ENCODE measurements around the gene FAM83C.

DNA sequence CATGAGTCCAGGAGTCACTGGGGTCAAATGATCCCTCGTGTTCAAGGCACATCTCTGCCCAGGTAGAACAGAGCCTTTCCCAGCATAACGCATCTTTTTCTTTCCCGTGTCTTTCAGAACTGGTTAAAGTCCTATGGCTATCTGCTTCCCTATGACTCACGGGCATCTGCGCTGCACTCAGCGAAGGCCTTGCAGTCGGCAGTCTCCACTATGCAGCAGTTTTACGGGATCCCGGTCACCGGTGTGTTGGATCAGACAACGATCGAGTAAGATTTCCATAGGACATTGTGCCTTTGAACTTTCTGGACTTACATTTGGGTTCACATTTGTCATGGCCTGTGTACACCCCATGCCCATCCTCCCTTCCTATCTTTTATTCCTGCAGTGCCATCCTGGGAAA, 45.5 kb downstream of the FAM83C start:
- TF ChIP-seq CTCF (conservative IDR thresholded peaks at IDR 0.05) (no peak), ZFX (IDR thresholded peaks at IDR 0.05) (no peak)
